H1 (cell line): ENCODE results near the gene PLK5. TPM values are rescaled to one million over a fixed set of nuclear protein-coding genes. Genes with fewer than 3 reads are reported as not detected.

Experiments used
- CTCF ChIA-PET: fragments of 300-600 bp; sonication (Branson Sonifier 250); formaldehyde crosslinking; loops from one replicate; lab custom pipeline; 2021; ENCODE audit not compliant: partially characterized antibody; lab: Charles Lee
- POLR2A ChIA-PET: fragments of 300-600 bp; sonication (Branson Sonifier 250); formaldehyde crosslinking; loops from one replicate; lab custom pipeline; 2021; ENCODE audit warnings: inconsistent platforms; ENCODE audit not compliant: partially characterized antibody; lab: Charles Lee
- DNase-seq, 2 experiments: peaks; one replicate each; pipeline versions ENCODE4 v3.0.0 to v3.0.0-alpha.2; 2010 to 2022; ENCODE audit warnings: low spot score in 2 of 2, low read depth in 1 of 2, mixed read lengths in 1 of 2
- FAIRE-seq: peaks from 2 replicates; lab custom pipeline; 2011; peaks lifted over from hg19 to GRCh38; lab: Jason Lieb, UNC
- H2AFZ ChIP-seq: 2 replicates; pipeline ENCODE4 v1.8.1; 2012; ENCODE audit warnings: low read length, inconsistent platforms
- H2AK5ac ChIP-seq: 2 replicates; pipeline ENCODE4 v1.6.1; 2013; ENCODE audit warnings: low read depth, low read length
- H2BK120ac ChIP-seq: replicated peaks from 2 replicates; pipeline ENCODE3; 2013; ENCODE audit warnings: low read depth, low read length, inconsistent platforms
- H2BK12ac ChIP-seq: 2 replicates; pipeline ENCODE4 v1.6.1; 2013; ENCODE audit warnings: low read depth, low read length
- H2BK15ac ChIP-seq: 2 replicates; pipeline ENCODE4 v1.6.1; 2013; ENCODE audit warnings: low read length
- H2BK20ac ChIP-seq: 2 replicates; pipeline ENCODE4 v1.6.1; 2013; ENCODE audit warnings: low read length
- H2BK5ac ChIP-seq: 2 replicates; pipeline ENCODE4 v1.6.1; 2013; ENCODE audit warnings: low read depth, low read length
- H3K14ac ChIP-seq: 2 replicates; pipeline ENCODE4 v1.6.1; 2013; ENCODE audit warnings: inconsistent platforms; ENCODE audit not compliant: insufficient read length
- H3K18ac ChIP-seq: 2 replicates; pipeline ENCODE4 v1.6.1; 2013; ENCODE audit warnings: low read length; ENCODE audit errors: extremely low read depth
- H3K23ac ChIP-seq: 2 replicates; pipeline ENCODE4 v1.6.1; 2013; ENCODE audit warnings: inconsistent platforms; ENCODE audit not compliant: insufficient read length
- H3K23me2 ChIP-seq: 2 replicates; pipeline ENCODE4 v1.6.1; 2013; ENCODE audit warnings: low read depth, low read length
- H3K27ac ChIP-seq: 2 replicates; pipeline ENCODE4 v1.6.1; 2011; ENCODE audit warnings: low read depth, low read length, inconsistent platforms
- H3K27me3 ChIP-seq, 4 experiments: replicated peaks in 1 of 4; 1 replicate in 1 of 4; 2 replicates in 3 of 4; pipeline versions ENCODE4 v1.6.1 to v1.8.1; 2011 to 2013; ENCODE audit warnings: low read length in 3 of 4, mild to moderate bottlenecking in 3 of 4, inconsistent platforms in 2 of 4, mixed read lengths in 2 of 4, moderate library complexity in 1 of 4; ENCODE audit not compliant: control insufficient read depth in 3 of 4, insufficient read depth in 3 of 4; ENCODE audit errors: extremely low read depth in 1 of 4
- H3K36me3 ChIP-seq, 4 experiments: 2 replicates each; pipeline versions ENCODE4 v1.6.1 to v1.8.1; 2011 to 2013; ENCODE audit warnings: mild to moderate bottlenecking in 4 of 4, low read length in 3 of 4, moderate library complexity in 2 of 4, control low read depth in 1 of 4, inconsistent platforms in 1 of 4; ENCODE audit not compliant: insufficient read depth in 4 of 4, control insufficient read depth in 2 of 4
- H3K4ac ChIP-seq: replicated peaks from 2 replicates; pipeline ENCODE3; 2013; ENCODE audit warnings: low read length, low read depth, mixed read lengths, inconsistent platforms; ENCODE audit not compliant: insufficient read length
- H3K4me1 ChIP-seq, 4 experiments: replicated peaks in 1 of 4; 1 replicate in 1 of 4; 2 replicates in 3 of 4; pipeline versions ENCODE4 v1.6.1 to v1.8.1; 2011 to 2013; ENCODE audit warnings: low read length in 3 of 4, inconsistent platforms in 2 of 4, mixed read lengths in 1 of 4; ENCODE audit not compliant: insufficient read depth in 4 of 4, control insufficient read depth in 3 of 4
- H3K4me2 ChIP-seq, 2 experiments: 2 replicates each; pipeline versions ENCODE4 v1.6.1 to v1.8.1; 2011 to 2013; ENCODE audit warnings: low read depth in 2 of 2, low read length in 2 of 2, control low read depth in 1 of 2, inconsistent platforms in 1 of 2, mild to moderate bottlenecking in 1 of 2; ENCODE audit not compliant: insufficient read depth in 1 of 2
- H3K4me3 ChIP-seq, 4 experiments: fragments of 200-600, 300-600 bp in 1 of 4; sonication (generic), shearing (Covaris generic), sonication (Bioruptor Twin) in 1 of 4; 2 replicates each; pipeline versions ENCODE4 v1.5.1 to v1.8.1; 2011 to 2016; ENCODE audit warnings: low read length in 4 of 4, low read depth in 3 of 4, control low read depth in 2 of 4, inconsistent platforms in 2 of 4, mild to moderate bottlenecking in 2 of 4, mixed read lengths in 1 of 4, moderate library complexity in 1 of 4; ENCODE audit not compliant: insufficient read depth in 2 of 4; ENCODE audit errors: extremely low read depth in 1 of 4
- H3K56ac ChIP-seq: replicated peaks from 2 replicates; pipeline ENCODE3; 2013; ENCODE audit warnings: low read depth, mild to moderate bottlenecking, mixed read lengths, low read length, inconsistent platforms; ENCODE audit not compliant: insufficient read length
- H3K79me1 ChIP-seq: 2 replicates; pipeline ENCODE4 v1.6.1; 2013; ENCODE audit warnings: low read depth, low read length, control low read depth
- H3K79me2 ChIP-seq, 2 experiments: 2 replicates each; pipeline versions ENCODE4 v1.6.1 to v1.8.1; 2012 to 2013; ENCODE audit warnings: low read length in 2 of 2, mild to moderate bottlenecking in 2 of 2, inconsistent platforms in 1 of 2; ENCODE audit not compliant: insufficient read depth in 2 of 2, control insufficient read depth in 1 of 2
- H3K9ac ChIP-seq, 4 experiments: replicated peaks in 1 of 4; 1 replicate in 1 of 4; 2 replicates in 3 of 4; pipeline versions ENCODE4 v1.6.1 to v1.8.1; 2011 to 2013; ENCODE audit warnings: low read depth in 3 of 4, low read length in 3 of 4, control low read depth in 2 of 4, mild to moderate bottlenecking in 2 of 4, moderate library complexity in 2 of 4, inconsistent platforms in 1 of 4; ENCODE audit errors: extremely low read depth in 1 of 4
- H3K9me3 ChIP-seq, 2 experiments: 2 replicates each; pipeline versions ENCODE4 v1.6.1 to v1.8.1; 2012 to 2013; ENCODE audit warnings: mild to moderate bottlenecking in 2 of 2, moderate library complexity in 2 of 2, control low read depth in 1 of 2, inconsistent platforms in 1 of 2, low read depth in 1 of 2, low read length in 1 of 2, mixed read lengths in 1 of 2; ENCODE audit not compliant: insufficient read depth in 2 of 2
- H4K20me1 ChIP-seq, 2 experiments: replicated peaks in 1 of 2; 2 replicates each; pipeline versions ENCODE3 to v1.8.1; 2011 to 2013; ENCODE audit warnings: inconsistent platforms in 2 of 2, low read length in 2 of 2, mild to moderate bottlenecking in 1 of 2; ENCODE audit not compliant: insufficient read depth in 2 of 2, control insufficient read depth in 1 of 2
- H4K5ac ChIP-seq: 2 replicates; pipeline ENCODE4 v1.6.1; 2013; ENCODE audit warnings: low read length, low read depth, mixed read lengths, inconsistent platforms; ENCODE audit not compliant: insufficient read length
- H4K8ac ChIP-seq: 2 replicates; pipeline ENCODE4 v1.8.0; 2013; ENCODE audit warnings: mild to moderate bottlenecking, moderate library complexity, low read length, inconsistent platforms; ENCODE audit not compliant: insufficient read depth; ENCODE audit errors: extremely low read depth
- H4K91ac ChIP-seq: replicated peaks from 2 replicates; pipeline ENCODE3; 2013; ENCODE audit warnings: low read length, mixed read lengths, inconsistent platforms; ENCODE audit not compliant: insufficient read length
- ATF3 ChIP-seq: IDR thresholded peaks from 2 replicates; pipeline ENCODE4 v1.6.1; 2011; ENCODE audit warnings: low read depth, mild to moderate bottlenecking, low read length; ENCODE audit not compliant: insufficient read depth
- HDAC6 ChIP-seq: IDR thresholded peaks from one replicate; pipeline ENCODE4 v1.7.1; 2012; ENCODE audit warnings: low read depth, mild to moderate bottlenecking, inconsistent platforms, low read length, moderate library complexity
- RBBP5 ChIP-seq: IDR thresholded peaks from 2 replicates; pipeline ENCODE4 v1.7.1; 2012; ENCODE audit warnings: low read depth, mild to moderate bottlenecking, inconsistent platforms, low read length, moderate library complexity, borderline replicate concordance
- WGBS, 2 experiments: shearing (Covaris generic) in 1 of 2; methylation state at CpG; one replicate each; pipeline versions ENCODE4 v1.1.6 to v1.1.7; 2013 to 2015; ENCODE audit warnings: low lambda C conversion rate in 2 of 2, mixed read lengths in 2 of 2, inconsistent platforms in 1 of 2, low coverage in 1 of 2, missing lambda C conversion rate in 1 of 2; ENCODE audit not compliant: insufficient replicate concordance in 2 of 2, insufficient coverage in 1 of 2, insufficient read length in 1 of 2; ENCODE audit errors: extremely low coverage in 1 of 2, missing lambda C conversion rate in 1 of 2; 5-methylcytosine and 5-hydroxymethylcytosine counted together
- polyA plus RNA-seq, 7 experiments: library from polyadenylated mRNA; depleted of rRNA in 3 of 7; stranded (reverse) in 5 of 7; unstranded in 2 of 7; fragments of >200 nt in 5 of 7; fragments of 200-250 nt in 2 of 7; gene quantifications; 1 replicate in 5 of 7; 2 replicates in 1 of 7; 4 replicates in 1 of 7; pipeline versions ENCODE4 v1.2.1 to v1.2.3, GENCODE V29; 2011 to 2013; ENCODE audit warnings: missing spikeins in 2 of 7, mixed read lengths in 2 of 7
- total RNA-seq: library from RNA; stranded (reverse); fragmentation: NEBNext Ultra II Directional; extraction: Animal tissue kit (Norgen Biotek cat#: 25700); gene quantifications from 2 replicates; pipeline ENCODE4 v1.2.1, GENCODE V29; 2021

Gene PLK5
- total and polyA plus RNA-seq, 2 of the 8 experiments (the other 6 are each of a cell fraction or from before 2014, with no cell fraction given): 0.43 to 0.45 TPM

GRCh38 chr19:1514986-1515721 lies 8.7 kb upstream of the PLK5 start:
- H4K20me1 ChIP-seq: peaks cover 0 to 6% of the 10 kb centered on the region in 2 experiments
- H4K5ac ChIP-seq: no peak overlapping the region
- H3K79me1 ChIP-seq: no peaks in the 10 kb centered on the region
- H2BK15ac ChIP-seq: no peak overlapping the region
- no peak overlapping the region for H3K4me2 ChIP-seq
- H3K9me3 ChIP-seq: no peaks in the 10 kb centered on the region
- H3K14ac ChIP-seq: no peak overlapping the region
- H2BK12ac ChIP-seq: no peak overlapping the region; the same call in 1 of the 2 replicates
- H2AK5ac ChIP-seq: no peak overlapping the region
- FAIRE-seq: no peak
- H2BK5ac ChIP-seq: no peak overlapping the region
- no peaks in the 10 kb centered on the region for H3K79me2 ChIP-seq
- DNase-seq: no peak
- CTCF ChIA-PET: interaction anchor here (0.9 to 2.2 kb wide), 5 partner anchors 8 to 41 kb away, joined by 3 to 6 read pairs (median 4); partner anchors contain the start of gene PLK5
- H3K4me3 ChIP-seq: no peak overlapping the region
- no peak overlapping the region for H3K4ac ChIP-seq
- 89% methylated on average over 14 of the region's 14 CpGs; no CpG with 5 or more reads in 1 of the 2 experiments for WGBS, 2 experiments
- H3K18ac ChIP-seq: no peak overlapping the region
- no peak overlapping the region for H4K91ac ChIP-seq
- H4K8ac ChIP-seq: no peak overlapping the region
- no peaks in the 10 kb centered on the region; the same call in 1 of the 2 replicates for H3K23me2 ChIP-seq
- no peaks in the 10 kb centered on the region; a peak in 1 of 7 replicates for H3K4me1 ChIP-seq
- H3K23ac ChIP-seq: no peak overlapping the region
- H2AFZ ChIP-seq: no peak overlapping the region
- H2BK120ac ChIP-seq: no peak overlapping the region
- no peaks in the 10 kb centered on the region for H3K36me3 ChIP-seq
- H3K9ac ChIP-seq: no peak overlapping the region
- H3K27ac ChIP-seq: no peak overlapping the region
- H3K56ac ChIP-seq: no peak overlapping the region
- POLR2A ChIA-PET: interaction anchor here (1.6 kb wide), 1 partner anchor 29 kb away, joined by 3 read pairs; no protein-coding TSS in a partner anchor
- no peak overlapping the region for H2BK20ac ChIP-seq
- peaks cover 0 to 10% (median 6%) of the 10 kb centered on the region in 4 experiments; a peak in 5 of 7 replicates for H3K27me3 ChIP-seq
- TF ChIP-seq RBBP5 (no peak), ATF3 (no peak), HDAC6 (no peak)
